Psoas muscle (tissue), 8 donors: ENCODE results near the gene EHHADH. TPM values are rescaled to one million over a fixed set of nuclear protein-coding genes. Genes with fewer than 3 reads are reported as not detected.

Experiments
- ATAC-seq, 4 donors: fragments of 200-7000 bp; cut with Tn5 transposase; one replicate each; pipeline ENCODE4 v1.9.1; 2020; ENCODE audit warnings: moderate library complexity in 3 of 4, mild to moderate bottlenecking in 2 of 4
- DNase-seq, 2 donors: peaks; one replicate each; pipeline ENCODE4 v3.0.0-alpha.2; 2020
- H3K27ac ChIP-seq: fragments of 200-600 bp; one replicate; pipeline ENCODE4 v1.8.0; 2022
- H3K27me3 ChIP-seq, 3 donors: fragments of 200-600 bp in 1 of 3; one replicate each; pipeline versions ENCODE4 v1.6.1 to v1.8.0; 2013 to 2022; ENCODE audit warnings: low read length in 2 of 3, mild to moderate bottlenecking in 2 of 3, moderate library complexity in 1 of 3; ENCODE audit not compliant: insufficient read depth in 3 of 3
- H3K36me3 ChIP-seq, 2 donors: fragments of 200-600 bp in 1 of 2; one replicate each; pipeline versions ENCODE4 v1.6.1 to v1.8.0; 2013 to 2022; ENCODE audit warnings: low read depth in 1 of 2, mild to moderate bottlenecking in 1 of 2, moderate library complexity in 1 of 2; ENCODE audit not compliant: insufficient read depth in 1 of 2
- H3K4me1 ChIP-seq: fragments of 200-600 bp; one replicate; pipeline ENCODE4 v1.8.0; 2022
- H3K4me3 ChIP-seq: fragments of 200-600 bp; one replicate; pipeline ENCODE4 v1.8.0; 2022; ENCODE audit warnings: mild to moderate bottlenecking
- H3K9me3 ChIP-seq: fragments of 200-600 bp; one replicate; pipeline ENCODE4 v1.8.0; 2022
- whole genome bisulfite sequencing, 3 donors: extraction: QIAGEN DNeasy Blood & Tissue Kit; methylation state at CpG; one replicate each; pipeline versions ENCODE4 v1.1.6 to v1.1.7; 2013; 5-methylcytosine and 5-hydroxymethylcytosine counted together
- intact Hi-C, 2 donors: fragments of 100-400 bp; cut with DNase I; formaldehyde crosslinking; loops; one replicate each; pipeline versions ENCODE4 v1.11.0 to v1.14.2; 2022
- polyA plus RNA-seq, 3 donors: library from polyadenylated mRNA; stranded (reverse); fragments of 200-250 nt; gene quantifications; one replicate each; pipeline ENCODE4 v1.2.3, GENCODE V29; 2013
- total RNA-seq, 4 donors: library from RNA; stranded (reverse); fragmentation: NEBNext Ultra II Directional in 2 of 4; extraction: Animal tissue kit (Norgen Biotek cat#: 25700) in 2 of 4; gene quantifications; one replicate each; pipeline versions ENCODE4 v1.2.1 to v1.2.4, GENCODE V29; 2021 to 2023
- TF ChIP-seq, protein P1 (sequence below): fragments of 200-600 bp; IDR thresholded peaks from one replicate; pipeline ENCODE4 v1.8.0; 2022; ENCODE audit warnings: antibody characterized with exemption
- donor health status: healthy with polysubstance abuse.
- donor health status: DM: no; HTN: no; CAD: no; lungs with moderate emphysema.
- donor health status: Bipolar disorder and iron deficiency.
- donor health status: healthy.
- donor health status: DM: yes; HTN: yes; CAD: no.
- donor health status: DM: no; HTN: no; CAD: no.
- donor health status: DM: no; HTN: no; CAD: no.
- donor health status: DM: yes; HTN: yes; CAD: no.

The EHHADH gene
- total and polyA plus RNA-seq, 7 donors, result 0.65 to 7.2 (median 1.9) TPM

DNA sequence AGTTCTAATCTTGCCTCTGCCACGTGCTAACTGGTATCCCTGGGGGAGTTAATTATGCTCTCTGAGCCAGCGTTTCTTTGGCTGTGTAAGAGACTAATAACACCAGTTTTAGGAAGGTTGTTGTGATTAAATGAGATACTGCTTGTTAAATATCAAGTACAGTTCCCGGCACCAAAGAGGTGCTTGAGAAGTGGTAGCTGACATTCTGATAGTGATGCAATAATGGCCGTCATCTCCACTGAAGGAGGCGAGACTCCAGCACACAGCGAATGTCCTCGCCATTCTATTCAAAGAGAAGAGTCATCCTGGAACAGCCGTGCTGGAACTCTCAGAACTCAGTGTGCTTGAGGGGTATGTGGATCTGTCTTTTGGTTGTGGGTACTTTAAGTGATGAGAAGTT, 91.2 kb downstream of the EHHADH start:
- 78 to 83% (median 80%) methylated on average over 8 of the region's 8 CpGs for WGBS, 3 donors
- no peak for ATAC-seq
- DNase-seq, result no peak
- Histone ChIP-seq H3K27ac (no peak overlapping the region), H3K36me3 (no peaks in the 10 kb centered on the region), H3K27me3 (peaks cover 0 to 5% (median 4%) of the 10 kb centered on the region in 3 donors), H3K9me3 (no peaks in the 10 kb centered on the region), H3K4me3 (no peak overlapping the region), H3K4me1 (no peaks in the 10 kb centered on the region)
- TF ChIP-seq, protein P1, sequence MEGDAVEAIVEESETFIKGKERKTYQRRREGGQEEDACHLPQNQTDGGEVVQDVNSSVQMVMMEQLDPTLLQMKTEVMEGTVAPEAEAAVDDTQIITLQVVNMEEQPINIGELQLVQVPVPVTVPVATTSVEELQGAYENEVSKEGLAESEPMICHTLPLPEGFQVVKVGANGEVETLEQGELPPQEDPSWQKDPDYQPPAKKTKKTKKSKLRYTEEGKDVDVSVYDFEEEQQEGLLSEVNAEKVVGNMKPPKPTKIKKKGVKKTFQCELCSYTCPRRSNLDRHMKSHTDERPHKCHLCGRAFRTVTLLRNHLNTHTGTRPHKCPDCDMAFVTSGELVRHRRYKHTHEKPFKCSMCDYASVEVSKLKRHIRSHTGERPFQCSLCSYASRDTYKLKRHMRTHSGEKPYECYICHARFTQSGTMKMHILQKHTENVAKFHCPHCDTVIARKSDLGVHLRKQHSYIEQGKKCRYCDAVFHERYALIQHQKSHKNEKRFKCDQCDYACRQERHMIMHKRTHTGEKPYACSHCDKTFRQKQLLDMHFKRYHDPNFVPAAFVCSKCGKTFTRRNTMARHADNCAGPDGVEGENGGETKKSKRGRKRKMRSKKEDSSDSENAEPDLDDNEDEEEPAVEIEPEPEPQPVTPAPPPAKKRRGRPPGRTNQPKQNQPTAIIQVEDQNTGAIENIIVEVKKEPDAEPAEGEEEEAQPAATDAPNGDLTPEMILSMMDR, result no peak
- intact Hi-C loops, result no loop called here

DNA sequence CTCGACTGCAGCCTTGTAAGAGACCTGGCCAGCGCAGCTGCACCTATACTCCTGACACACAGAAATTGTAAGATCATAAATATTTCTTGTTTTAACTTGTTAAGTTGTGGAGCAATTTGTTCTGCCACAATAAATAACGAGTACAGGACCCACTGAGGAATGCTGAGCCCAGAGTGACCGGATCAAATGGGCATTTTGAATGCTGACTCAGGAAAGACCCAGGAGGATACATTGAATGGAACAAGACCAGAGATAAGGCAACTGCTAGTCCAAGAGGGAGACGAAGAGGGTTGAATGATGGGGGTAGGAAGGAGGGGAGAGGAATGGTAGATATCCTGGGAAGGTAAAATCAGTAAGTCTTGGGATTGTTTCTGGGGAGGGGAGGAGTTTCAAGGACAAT, 92.1 kb downstream of the EHHADH start:
- no peak for ATAC-seq
- DNase-seq, result no peak

GRCh38 chr3:185157347-185157746, 96.5 kb downstream of the EHHADH start:
- no peaks in the 10 kb centered on the region for H3K9me3 ChIP-seq
- H3K27me3 ChIP-seq, result peaks cover 0 to 35% (median 20%) of the 10 kb centered on the region in 3 donors
- DNase-seq (no peak), ATAC-seq (no peak)
- no peak overlapping the region for H3K4me3 ChIP-seq
- TF ChIP-seq, protein P1, result no peak
- no peaks in the 10 kb centered on the region for H3K4me1 ChIP-seq
- no peak overlapping the region for H3K27ac ChIP-seq
- H3K36me3 ChIP-seq, result no peaks in the 10 kb centered on the region
- intact Hi-C loops, result no loop called here
- 72 to 82% (median 74%) methylated on average over 3 of the region's 3 CpGs for WGBS, 3 donors

More for the DNA sequence above, 92.1 kb downstream of the EHHADH start:
- intact Hi-C loops, result no loop called here
- no peak overlapping the region for H3K27ac ChIP-seq
- no peak overlapping the region for H3K4me3 ChIP-seq
- peaks cover 0 to 6% (median 4%) of the 10 kb centered on the region in 3 donors for H3K27me3 ChIP-seq
- TF ChIP-seq, protein P1, result no peak
- 49 to 60% (median 52%) methylated on average over 5 of the region's 5 CpGs for WGBS, 3 donors
- no peaks in the 10 kb centered on the region for H3K36me3 ChIP-seq
- H3K9me3 ChIP-seq, result no peaks in the 10 kb centered on the region
- H3K4me1 ChIP-seq, result no peaks in the 10 kb centered on the region

- intact Hi-C loops, result no loop called here
- 92 to 96% (median 94%) methylated on average over 5 of the region's 5 CpGs for WGBS, 3 donors
- ATAC-seq, result no peak
Measured at GRCh38 chr3:185155678-185156077, 98.2 kb downstream of the EHHADH start.

More at GRCh38 chr3:185155678-185156077, 98.2 kb downstream of the EHHADH start:
- Histone ChIP-seq H3K4me1 (no peaks in the 10 kb centered on the region), H3K27me3 (peaks cover 0 to 51% (median 24%) of the 10 kb centered on the region in 3 donors), H3K9me3 (no peaks in the 10 kb centered on the region), H3K36me3 (no peaks in the 10 kb centered on the region), H3K4me3 (no peak overlapping the region), H3K27ac (no peak overlapping the region)
- TF ChIP-seq, protein P1, result no peak
- no peak for DNase-seq
